Measurements from ENCODE around the gene KRTAP5-3.

GRCh38 chr11:1576825-1577224 lies 31.4 kb downstream of the KRTAP5-3 start:
- no peak for TF ChIP-seq CTCF (IDR thresholded peaks at IDR 0.05)
- no peak for TF ChIP-seq EZH2 (IDR thresholded peaks at IDR 0.05; ENCODE audit: borderline replicate concordance, insufficient read depth, low read depth, low read length, poor library complexity, severe bottlenecking)
